GM21526 (cell line): ENCODE results near the gene SLIT1.

Experiments used
- ATAC-seq: cut with Tn5 transposase; IDR thresholded peaks from one replicate; pipeline ENCODE4 v1.9.1; 2021; ENCODE audit warnings: moderate library complexity; ENCODE audit not compliant: unreplicated experiment, low FRiP score

SLIT1 gene

DNA sequence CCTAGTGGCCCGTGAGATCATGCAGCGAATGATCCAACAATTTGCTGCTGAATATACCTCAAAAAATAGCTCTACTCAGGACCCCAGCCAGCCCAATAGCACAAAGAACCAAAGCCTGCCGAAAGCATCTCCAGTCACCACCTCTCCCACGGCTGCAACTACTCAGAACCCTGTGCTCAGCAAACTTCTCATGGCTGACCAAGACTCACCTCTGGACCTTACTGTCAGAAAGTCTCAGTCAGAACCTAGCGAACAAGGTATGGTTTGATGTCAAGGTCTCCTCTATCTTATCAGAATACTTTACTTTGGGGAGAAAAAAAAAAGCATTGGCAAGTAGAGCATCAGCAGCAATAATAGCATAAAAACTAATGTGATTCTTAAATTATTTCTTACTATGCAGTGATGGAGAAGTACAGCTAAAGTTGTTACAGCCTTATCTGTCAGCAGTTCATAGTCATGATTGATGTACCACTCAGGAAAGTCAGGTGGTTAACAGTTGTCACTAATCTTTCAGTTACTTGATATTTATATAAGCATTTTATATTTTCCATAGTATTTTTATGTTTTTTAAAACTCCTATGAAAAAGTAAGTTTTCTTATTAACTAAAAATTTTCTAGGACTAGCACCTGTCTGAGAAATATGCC, 236.6 kb downstream of the SLIT1 start:
- ATAC-seq: no peak
